Skeletal muscle tissue (tissue), 4 donors: Measurements from ENCODE around the gene CRTC1. TPM values are rescaled to one million over a fixed set of nuclear protein-coding genes. Genes with fewer than 3 reads are reported as not detected.
A peak's percentile ranks its signal among the peaks of the same experiment; 100 is the strongest.

Experiments
- H3K27ac ChIP-seq: one replicate; pipeline ENCODE4 v1.7.0; 2013; ENCODE audit warnings: mild to moderate bottlenecking, low read depth, low read length, inconsistent platforms
- H3K27me3 ChIP-seq, 3 donors: one replicate each; pipeline ENCODE4 v1.7.0; 2013; ENCODE audit warnings: low read length in 3 of 3; ENCODE audit not compliant: control insufficient read depth in 3 of 3, insufficient read depth in 3 of 3
- H3K36me3 ChIP-seq, 3 donors: one replicate each; pipeline ENCODE4 v1.7.0; 2013; ENCODE audit warnings: low read length in 3 of 3; ENCODE audit not compliant: control insufficient read depth in 3 of 3, insufficient read depth in 3 of 3
- H3K4me1 ChIP-seq, 3 donors: one replicate each; pipeline ENCODE4 v1.7.0; 2013; ENCODE audit warnings: low read length in 3 of 3, mild to moderate bottlenecking in 3 of 3; ENCODE audit not compliant: control insufficient read depth in 3 of 3, insufficient read depth in 3 of 3
- H3K4me3 ChIP-seq, 3 donors: one replicate each; pipeline ENCODE4 v1.7.0; 2013; ENCODE audit warnings: low read length in 3 of 3
- H3K9ac ChIP-seq, 3 donors: one replicate each; pipeline ENCODE4 v1.7.0; 2013; ENCODE audit warnings: low read length in 3 of 3, mild to moderate bottlenecking in 3 of 3, moderate library complexity in 2 of 3, low read depth in 1 of 3
- H3K9me3 ChIP-seq, 3 donors: one replicate each; pipeline ENCODE4 v1.7.0; 2013; ENCODE audit warnings: low read length in 3 of 3; ENCODE audit not compliant: control insufficient read depth in 3 of 3
- total RNA-seq: library from RNA; depleted of rRNA; stranded (reverse); fragments of >200 nt; gene quantifications from one replicate; pipeline ENCODE4 v1.2.3, GENCODE V29; 2014
- donor health status: Osteomylitis.

The CRTC1 gene
- total RNA-seq, 1 donor from 2014 or later: 3.1 TPM

DNA sequence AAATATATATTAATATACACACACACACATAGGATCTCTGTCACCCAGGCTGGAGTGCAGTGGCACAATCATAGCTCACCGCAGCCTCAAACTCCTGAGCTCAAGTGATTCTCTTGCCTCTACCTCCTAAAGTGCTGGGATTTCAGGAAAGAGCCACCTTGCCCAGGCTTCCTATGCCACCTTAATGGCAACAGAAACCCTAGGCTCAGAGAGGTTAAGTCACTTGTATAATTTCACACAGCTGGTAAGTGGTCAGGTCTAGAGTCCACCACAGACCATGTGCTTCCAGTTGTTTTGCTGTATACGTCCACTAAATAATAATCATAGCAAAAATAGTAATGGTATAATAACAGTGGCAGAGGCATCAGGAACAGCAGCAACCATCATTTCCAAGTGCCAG lies 147.0 kb downstream of the CRTC1 start:
- H3K9me3 ChIP-seq: no peaks in the 10 kb centered on the region
- no peak overlapping the region for H3K27ac ChIP-seq
- peaks cover 0 to 3% (median 0%) of the 10 kb centered on the region in 3 donors for H3K36me3 ChIP-seq
- no peaks in the 10 kb centered on the region for H3K27me3 ChIP-seq
- H3K9ac ChIP-seq: no peak overlapping the region
- H3K4me3 ChIP-seq: no peak overlapping the region
- H3K4me1 ChIP-seq: peaks cover 22 to 29% (median 27%) of the 10 kb centered on the region in 3 donors

DNA sequence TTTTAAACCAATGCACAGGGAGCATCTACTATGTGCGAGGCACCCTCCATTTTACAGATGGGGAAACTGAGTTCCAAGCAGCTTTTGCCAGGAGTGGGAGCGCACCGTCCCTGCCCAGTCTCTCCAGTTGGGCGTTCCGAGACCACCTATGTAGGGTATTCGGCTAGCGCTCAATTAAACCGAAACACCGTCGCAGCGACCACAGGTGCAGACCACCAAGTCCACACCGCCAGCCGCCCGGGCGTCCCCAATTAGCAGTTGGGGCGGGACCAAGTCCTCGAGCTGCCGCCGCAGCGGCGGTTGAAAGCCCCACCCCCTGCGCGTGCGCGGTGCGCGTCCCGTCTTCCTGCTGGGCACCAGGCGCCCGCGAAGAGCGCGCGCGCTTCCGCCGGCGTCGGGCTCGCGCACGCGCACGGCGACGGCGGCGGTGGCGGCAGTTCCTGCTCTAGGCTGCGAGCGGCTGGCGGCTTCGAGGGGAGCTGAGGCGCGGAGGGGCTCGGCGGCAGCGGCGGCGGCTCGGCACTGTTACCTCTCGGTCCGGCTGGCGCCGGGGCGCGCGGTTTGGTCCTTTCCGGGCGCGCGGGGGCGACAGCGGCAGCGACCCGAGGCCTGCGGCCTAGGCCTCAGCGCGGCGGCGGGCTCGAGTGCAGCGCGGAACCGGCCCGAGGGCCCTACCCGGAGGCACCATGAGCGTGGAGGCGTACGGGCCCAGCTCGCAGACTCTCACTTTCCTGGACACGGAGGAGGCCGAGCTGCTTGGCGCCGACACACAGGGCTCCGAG lies 148.2 kb downstream of the CRTC1 start, which contains the start of gene UPF1:
UPF1 (plus strand) TSS at position 436 of the 782 bp plus-strand sequence; CDS start at position 687, 251 bp downstream.
- Histone ChIP-seq H3K9ac (peak within 1 kb of the TSS; percentile 91 to 94 (median 94)), H3K27ac (peak within 1 kb of the TSS; percentile 80), H3K27me3 (no peaks in the 10 kb centered on the region), H3K36me3 (peaks cover 0 to 5% (median 0%) of the 10 kb centered on the region in 3 donors), H3K4me1 (peaks cover 30 to 40% (median 37%) of the 10 kb centered on the region in 3 donors), H3K9me3 (no peaks in the 10 kb centered on the region), H3K4me3 (peak within 1 kb of the TSS; percentile 82 to 91 (median 88))

Other genes starting within 250 kb of the CRTC1 start
- gene ISYNA1, start 245.5 kb upstream of the CRTC1 start, total RNA-seq: 86.6 TPM
- 24.5 TPM for gene ELL, start 161.6 kb upstream of the CRTC1 start, total RNA-seq
- 116 TPM for gene FKBP8, start 140.1 kb upstream of the CRTC1 start, total RNA-seq
- 36.0 TPM for gene KXD1, start 125.8 kb upstream of the CRTC1 start, total RNA-seq
- gene UBA52, start 111.8 kb upstream of the CRTC1 start, total RNA-seq: 905 TPM
- 26.6 TPM for gene REX1BD, start 94.9 kb upstream of the CRTC1 start, total RNA-seq
- 2.6 TPM for gene CRLF1, start 76.9 kb upstream of the CRTC1 start, total RNA-seq
- gene TMEM59L, start 70.8 kb upstream of the CRTC1 start, total RNA-seq: 2.1 TPM
- 2.1 TPM for gene KLHL26, start 46.7 kb upstream of the CRTC1 start, total RNA-seq
- gene COMP, start 107.6 kb downstream of the CRTC1 start, total RNA-seq: 15.7 TPM
- gene UPF1, start 148.3 kb downstream of the CRTC1 start, total RNA-seq: 30.8 TPM
- 17.7 TPM for gene CERS1, start 212.5 kb downstream of the CRTC1 start, total RNA-seq
- gene COPE, start 235.7 kb downstream of the CRTC1 start, total RNA-seq: 67.8 TPM
- 35.0 TPM for gene DDX49, start 236.0 kb downstream of the CRTC1 start, total RNA-seq